Left colon (tissue), 2 donors: ENCODE results near the gene AVPR1B. TPM values are rescaled to one million over a fixed set of nuclear protein-coding genes. Genes with fewer than 3 reads are reported as not detected.
A peak's percentile ranks its signal among the peaks of the same experiment; 100 is the strongest.

Experiments
- ATAC-seq: fragments of 200-7000 bp; cut with Tn5 transposase; one replicate; pipeline ENCODE4 v1.9.1; 2020; ENCODE audit warnings: mild to moderate bottlenecking, moderate library complexity
- DNase-seq, 2 donors: peaks; one replicate each; pipeline ENCODE4 v3.0.0-alpha.2; 2020
- intact Hi-C, 2 donors: fragments of 100-400 bp; cut with DNase I in 1 of 2; cut with micrococcal nuclease in 1 of 2; formaldehyde crosslinking; loops; one replicate each; pipeline versions ENCODE4 v1.11.2 to v1.14.0; 2022; cut with DNase I, micrococcal nuclease
- total RNA-seq, 2 donors: library from RNA; stranded (reverse); fragmentation: NEBNext Ultra II Directional; extraction: Animal tissue kit (Norgen Biotek cat#: 25700); gene quantifications; one replicate each; pipeline ENCODE4 v1.2.1, GENCODE V29; 2021
- donor health status: DM: no; HTN: no; CAD: no.
- donor health status: DM: yes; HTN: yes; CAD: no.

The AVPR1B gene
- total RNA-seq, 2 donors from 2014 or later: 0.61 to 0.89 TPM

DNA sequence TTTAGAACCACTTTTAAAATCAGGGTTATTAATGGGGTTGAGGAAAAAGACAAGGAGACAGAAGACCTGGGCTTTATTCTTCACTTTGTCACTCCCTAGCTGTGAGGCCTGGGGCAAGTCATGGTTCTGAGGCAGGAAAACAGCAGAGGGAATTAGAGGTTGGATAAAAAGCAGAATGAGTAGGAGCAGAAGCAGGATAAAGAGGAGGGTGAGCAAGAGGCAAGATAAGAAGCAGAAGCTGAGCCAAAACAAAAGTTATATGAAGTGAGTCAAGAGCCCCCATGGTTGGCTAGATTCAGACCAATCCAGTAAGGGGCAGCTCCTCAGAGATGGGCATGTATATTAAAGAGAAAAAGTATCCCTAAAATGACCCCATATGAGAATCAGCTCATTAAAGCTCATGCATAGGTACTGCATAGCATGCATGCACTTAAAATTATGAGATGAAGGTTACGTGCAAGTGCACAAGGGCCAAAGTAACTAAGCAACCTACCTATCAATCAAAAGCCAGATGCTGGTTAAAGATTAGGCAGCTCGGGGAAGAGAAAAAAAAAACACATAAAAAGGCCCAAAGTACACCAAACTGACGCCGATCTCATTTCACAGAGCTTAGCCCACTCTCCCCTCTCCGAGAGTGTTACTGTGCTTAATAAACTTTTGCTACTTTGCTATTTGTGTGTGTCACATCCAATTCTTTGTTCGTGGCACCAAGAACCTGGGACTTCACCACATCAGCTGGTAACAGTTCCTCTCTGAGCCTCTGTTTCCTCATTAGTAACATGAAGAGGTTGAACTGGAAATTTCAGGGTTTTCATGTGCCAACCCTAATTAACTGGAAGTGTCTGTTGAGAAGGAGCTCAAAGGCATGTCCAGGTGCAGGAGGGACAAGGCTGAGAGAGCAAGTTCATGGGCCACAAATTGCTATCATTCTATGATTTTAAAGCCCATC lies 2.2 kb downstream of the AVPR1B start:
- no peak for DNase-seq
- intact Hi-C loops: no loop called here

DNA sequence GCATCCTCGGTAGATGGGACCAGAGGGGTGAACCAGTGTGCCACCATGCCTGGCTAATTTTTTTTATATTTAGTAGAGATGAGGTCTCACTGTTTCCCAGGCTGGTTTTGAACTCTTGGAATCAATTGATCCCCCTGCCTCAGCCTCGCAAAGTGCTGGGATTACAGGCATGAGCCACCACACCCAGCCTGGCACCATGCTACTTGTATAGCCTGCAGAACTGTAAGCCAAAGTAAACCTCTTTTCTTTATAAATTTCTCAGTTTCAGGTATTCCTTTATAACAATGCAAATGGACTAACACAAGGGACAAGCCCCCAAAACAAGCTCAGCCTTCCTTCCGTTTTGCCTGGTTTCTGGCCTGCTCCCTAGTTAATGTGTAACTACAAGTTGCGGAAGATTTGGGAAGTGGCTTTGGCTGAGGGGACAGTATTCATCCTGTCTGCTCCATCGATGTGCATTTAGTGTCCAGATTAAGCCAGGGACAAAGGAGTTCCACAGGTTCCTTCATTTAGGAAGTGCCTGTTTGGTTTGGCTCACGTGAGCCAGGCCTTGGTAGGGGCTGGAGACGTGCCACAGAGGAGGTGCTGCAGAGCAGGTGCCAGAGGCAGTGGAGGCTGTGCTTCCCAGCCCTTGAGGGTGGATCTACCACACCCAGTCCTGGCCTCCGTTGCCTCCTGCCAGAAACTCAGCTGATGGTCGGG lies 4.4 kb downstream of the AVPR1B start:
- intact Hi-C loops: no loop called here
- DNase-seq (peak; percentile 67 to 75), ATAC-seq (peak; percentile 87)

More for the DNA sequence above, 2.2 kb downstream of the AVPR1B start:
- peak; percentile 26 for ATAC-seq

DNA sequence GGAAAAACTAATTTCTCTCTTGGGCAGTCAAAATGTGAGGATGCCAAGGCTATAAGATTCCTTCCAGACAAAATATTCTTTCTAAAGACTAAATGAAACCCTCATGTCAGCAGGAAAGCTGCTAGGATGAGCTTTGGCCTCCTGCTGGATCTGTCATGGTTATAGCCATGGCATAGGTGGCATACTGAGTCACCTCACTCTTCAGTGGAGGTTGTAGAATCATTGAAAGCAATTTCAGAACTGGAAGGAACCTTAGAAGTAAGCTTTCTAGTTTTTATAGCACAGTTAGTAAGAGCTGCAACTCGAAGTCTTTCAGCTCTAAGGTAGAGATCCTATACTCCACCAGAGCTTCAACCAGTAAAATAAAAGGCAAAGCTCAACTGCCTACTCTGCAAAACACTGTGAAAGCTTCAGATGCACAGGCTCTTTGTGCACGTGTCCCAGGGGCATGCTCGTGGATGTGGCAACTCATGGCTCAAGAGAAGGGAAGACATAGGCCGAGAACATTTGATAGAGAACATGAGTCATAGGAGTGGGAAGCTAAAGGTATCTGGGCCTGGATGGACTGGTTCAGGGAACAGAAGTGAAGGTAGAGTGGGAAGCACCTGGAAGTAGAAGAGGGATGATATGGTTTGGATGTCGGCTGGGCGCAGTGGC lies 5.8 kb downstream of the AVPR1B start:
- no peak for DNase-seq
- intact Hi-C loops: no loop called here
- no peak for ATAC-seq

DNA sequence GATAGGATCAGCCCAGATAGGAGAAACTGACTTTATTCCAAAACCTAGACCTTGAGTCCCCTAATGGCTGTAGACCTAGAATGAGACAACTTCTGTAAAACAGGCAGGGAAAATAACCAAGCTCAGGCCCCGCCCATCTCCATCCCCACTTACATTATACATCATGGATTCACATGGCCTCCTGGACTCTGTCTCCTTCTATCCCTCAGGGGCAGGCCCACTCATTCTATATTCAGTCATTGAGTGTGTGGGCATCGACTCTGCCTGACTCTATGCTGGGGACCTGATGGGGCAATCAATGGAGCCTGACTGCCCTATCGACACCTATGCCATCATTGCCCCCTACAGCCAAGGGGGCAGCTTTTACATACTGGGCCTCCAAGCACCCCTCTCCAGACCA lies 6.4 kb downstream of the AVPR1B start:
- no peak for ATAC-seq
- intact Hi-C loops: no loop called here
- DNase-seq: no peak

DNA sequence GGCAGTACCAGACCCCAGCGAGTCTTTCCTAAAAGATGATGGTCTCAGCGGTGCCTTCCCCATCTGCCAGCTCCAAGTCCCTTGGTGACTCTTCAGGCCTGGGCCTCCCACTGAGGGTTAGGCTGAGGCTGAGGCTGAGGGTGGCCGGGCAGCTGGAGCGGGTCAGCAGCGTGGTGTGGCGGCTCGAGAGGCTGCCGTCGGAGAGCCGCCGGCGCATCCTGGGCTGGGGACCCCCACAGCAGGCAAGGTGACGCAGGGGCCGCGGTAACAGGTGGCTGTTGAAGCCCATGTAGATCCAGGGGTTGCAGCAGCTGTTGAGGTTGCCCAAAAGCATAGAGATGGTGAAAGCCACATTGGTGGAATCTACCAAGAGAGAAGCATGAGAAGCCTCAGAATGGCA lies 7.0 kb downstream of the AVPR1B start:
- ATAC-seq (no peak), DNase-seq (no peak)
- intact Hi-C loops: no loop called here

DNA sequence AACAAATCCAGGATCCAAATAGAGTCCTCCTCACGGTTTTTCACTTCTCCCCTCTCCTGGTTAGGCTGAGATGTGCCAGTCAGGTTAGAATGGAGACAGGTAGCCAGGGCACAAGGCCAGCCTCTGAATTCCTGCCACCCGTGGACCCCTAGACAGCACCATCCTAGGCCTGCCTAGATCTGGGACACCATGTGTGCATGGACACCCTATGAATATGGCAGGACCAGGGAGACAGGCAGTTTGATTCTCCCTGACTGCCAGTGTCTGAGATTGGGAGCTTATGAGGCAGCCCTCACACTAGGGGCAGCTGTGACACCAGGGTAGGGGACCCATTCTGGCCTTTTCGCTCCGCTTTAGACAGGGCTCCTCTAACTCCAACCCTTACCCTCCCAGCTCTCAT lies 7.5 kb downstream of the AVPR1B start:
- ATAC-seq (no peak), DNase-seq (no peak)
- intact Hi-C loops: loop anchor here in 1 of 2 donors (5.0 to 10.0 kb wide), 3 partner anchors 85 to 315 kb away; partner anchors contain the start of gene CTSE

DNA sequence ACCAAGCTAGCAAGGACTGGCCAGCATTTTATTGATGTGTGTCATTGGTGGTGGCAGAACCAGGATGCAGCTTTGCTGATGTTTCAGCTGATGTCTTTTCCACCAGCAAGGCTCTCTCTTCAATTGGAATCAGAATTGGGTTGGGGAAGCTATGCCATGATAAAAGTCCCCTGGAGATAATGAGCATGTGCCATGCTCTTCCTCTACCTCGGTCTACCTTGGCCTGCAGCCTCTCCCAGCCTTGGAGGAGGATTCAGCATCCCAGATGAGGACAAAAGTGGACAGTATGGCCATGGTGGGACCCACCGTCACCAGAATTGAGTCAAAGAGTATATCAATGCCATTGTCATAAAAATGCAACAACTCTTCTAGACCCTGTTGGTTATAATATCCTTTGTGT lies 8.6 kb downstream of the AVPR1B start:
- ATAC-seq: no peak
- no peak for DNase-seq
- intact Hi-C loops: loop anchor here in 1 of 2 donors (5.0 to 10.0 kb wide), 3 partner anchors 84 to 314 kb away; partner anchors contain the start of gene CTSE

DNA sequence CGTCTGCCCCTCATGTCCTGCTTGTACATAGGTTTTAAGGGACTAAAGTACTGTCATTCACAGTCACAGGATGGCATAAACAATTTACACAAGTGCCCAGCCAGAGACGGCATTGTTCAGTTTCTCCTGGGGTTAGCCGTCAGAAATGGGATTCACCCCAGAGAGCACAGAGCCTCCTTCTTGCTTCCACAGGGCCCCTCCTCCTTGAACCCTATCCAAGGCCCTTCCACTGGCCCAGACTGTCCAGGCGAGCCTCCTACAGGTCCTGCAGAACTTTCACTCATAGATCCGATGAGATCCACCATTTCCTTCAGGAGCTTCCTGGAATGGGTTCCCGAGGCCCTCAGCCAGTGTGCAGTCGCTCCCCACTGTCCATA lies 10.0 kb downstream of the AVPR1B start:
- ATAC-seq (no peak), DNase-seq (no peak)
- intact Hi-C loops: loop anchor here in 1 of 2 donors (5.0 to 10.0 kb wide), 3 partner anchors 82 to 312 kb away; partner anchors contain the start of gene CTSE

DNA sequence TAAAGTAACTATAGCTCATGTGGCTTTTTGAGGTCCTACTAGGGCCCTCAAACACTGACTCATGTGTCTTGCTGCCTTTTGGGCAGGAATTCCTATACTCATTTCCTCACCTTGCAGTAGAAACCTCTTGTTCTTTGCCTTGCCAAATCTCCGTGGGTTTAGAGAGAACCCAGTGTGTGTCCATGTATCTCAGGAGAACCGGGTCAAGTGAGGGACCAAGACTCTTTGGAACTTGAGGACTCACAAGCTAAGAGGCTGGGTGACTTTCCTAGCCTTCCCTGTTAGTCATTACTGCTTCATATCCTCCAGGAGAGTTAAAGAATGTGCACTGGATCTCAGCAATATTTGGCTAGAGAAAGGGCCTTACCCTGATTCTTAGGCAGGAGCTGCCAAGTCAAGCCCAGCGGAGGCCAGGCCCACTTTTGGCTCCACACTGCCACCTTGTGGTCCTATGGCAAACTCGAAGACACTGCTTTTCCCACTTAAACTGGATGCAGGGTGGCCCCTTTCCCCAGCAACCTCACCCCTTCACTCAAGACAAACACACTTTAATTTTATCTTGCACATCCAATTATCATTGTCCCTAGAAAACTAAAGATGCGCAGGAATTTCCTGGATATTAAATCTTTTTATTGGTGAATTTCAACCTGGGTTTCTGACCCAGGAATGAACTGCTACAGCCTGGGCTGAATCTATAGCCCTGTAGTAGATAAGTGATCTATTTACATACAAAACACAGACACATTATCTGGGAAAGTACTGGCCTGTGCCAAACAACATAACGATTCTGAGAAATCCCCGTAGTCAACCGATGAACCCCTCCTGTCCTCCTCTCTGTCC lies 10.6 kb downstream of the AVPR1B start:
- peak; percentile 83 for ATAC-seq
- intact Hi-C loops: loop anchor here in 1 of 2 donors (5.0 to 10.0 kb wide), 3 partner anchors 82 to 312 kb away; partner anchors contain the start of gene CTSE
- DNase-seq: peak; percentile 58 to 85

DNA sequence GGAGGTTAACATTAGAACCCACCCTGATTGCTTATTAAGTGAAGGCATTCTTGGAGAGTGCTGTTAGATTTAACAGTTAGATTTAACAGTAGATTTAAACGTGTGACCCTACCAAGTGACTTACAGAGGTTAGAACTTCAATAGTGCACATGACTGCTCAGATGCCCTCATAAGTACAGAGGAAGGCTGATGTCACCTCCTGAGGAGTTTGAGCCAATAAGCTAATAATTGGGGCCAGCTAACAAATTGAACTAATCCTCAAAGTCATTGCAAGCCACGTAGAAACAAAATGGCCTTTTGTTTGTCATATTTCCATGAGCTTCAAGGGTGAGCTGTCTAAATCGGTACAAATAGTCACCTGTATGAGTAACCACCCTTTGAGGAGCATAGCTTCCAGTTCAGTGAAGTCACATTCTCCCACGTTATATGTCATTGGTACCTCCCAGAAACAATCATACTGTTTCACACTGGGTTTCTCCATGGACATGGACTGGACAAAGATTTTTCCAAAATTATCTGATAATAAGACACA lies 11.7 kb downstream of the AVPR1B start:
- no peak for ATAC-seq
- intact Hi-C loops: loop anchor here in 1 of 2 donors (5.0 to 10.0 kb wide), 3 partner anchors 81 to 311 kb away; partner anchors contain the start of gene CTSE

DNA sequence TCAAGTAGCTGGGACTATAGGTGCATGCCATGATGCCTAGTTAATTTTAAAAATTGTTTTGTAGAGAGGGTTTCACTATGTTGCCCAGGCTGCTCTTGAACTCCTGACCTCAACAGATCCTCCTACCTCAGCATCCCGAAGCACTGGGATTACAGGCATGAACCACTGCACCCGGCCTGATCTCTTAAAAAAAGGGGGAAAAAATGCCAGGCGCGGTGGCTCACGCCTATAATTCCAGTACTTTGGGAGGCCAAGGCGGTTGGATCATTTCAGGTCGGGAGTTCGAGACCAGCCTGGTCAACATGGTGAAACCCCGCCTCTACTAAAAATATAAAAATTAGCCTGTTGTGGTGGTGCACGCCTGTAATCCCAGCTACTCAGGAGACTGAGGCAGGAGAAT lies 13.2 kb downstream of the AVPR1B start:
- intact Hi-C loops: loop anchor here in 1 of 2 donors (10.0 kb wide), 2 partner anchors 79 to 309 kb away; partner anchors contain the start of gene CTSE
- ATAC-seq: no peak
- DNase-seq: no peak

More for the DNA sequence above, 11.7 kb downstream of the AVPR1B start:
- DNase-seq: no peak

DNA sequence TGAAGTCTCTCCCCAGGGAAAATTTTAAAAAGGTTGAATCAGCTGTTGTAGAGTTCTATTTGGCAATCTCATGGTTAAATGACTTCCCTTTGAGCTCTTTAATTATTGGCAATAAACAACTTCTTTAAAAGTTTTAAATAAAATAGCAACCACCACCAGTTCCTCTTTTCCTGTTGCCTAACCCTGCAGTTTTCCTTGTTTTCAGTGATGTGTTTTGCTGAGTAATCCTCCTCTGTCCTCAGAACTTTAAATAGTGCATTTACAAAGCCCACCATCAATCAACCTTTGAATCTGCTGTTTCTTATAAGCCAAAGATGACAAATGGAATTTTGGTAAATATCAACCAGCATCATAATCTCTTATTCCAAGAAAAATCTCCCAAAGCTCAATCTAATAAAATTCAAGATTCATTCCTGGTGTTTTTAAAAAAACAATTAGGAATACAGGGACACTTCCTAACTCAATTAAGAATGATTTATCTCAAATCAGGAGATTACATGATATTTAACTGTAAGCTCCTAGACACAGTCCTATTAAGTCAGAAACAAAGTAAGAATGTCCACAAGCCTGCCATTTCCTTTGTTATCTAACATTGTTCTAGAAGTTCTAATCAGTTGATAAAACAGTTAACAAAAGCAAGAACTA lies 14.8 kb downstream of the AVPR1B start:
- no peak for DNase-seq
- no peak for ATAC-seq
- intact Hi-C loops: loop anchor here in 1 of 2 donors (10.0 kb wide), 2 partner anchors 78 to 308 kb away; partner anchors contain the start of gene CTSE

DNA sequence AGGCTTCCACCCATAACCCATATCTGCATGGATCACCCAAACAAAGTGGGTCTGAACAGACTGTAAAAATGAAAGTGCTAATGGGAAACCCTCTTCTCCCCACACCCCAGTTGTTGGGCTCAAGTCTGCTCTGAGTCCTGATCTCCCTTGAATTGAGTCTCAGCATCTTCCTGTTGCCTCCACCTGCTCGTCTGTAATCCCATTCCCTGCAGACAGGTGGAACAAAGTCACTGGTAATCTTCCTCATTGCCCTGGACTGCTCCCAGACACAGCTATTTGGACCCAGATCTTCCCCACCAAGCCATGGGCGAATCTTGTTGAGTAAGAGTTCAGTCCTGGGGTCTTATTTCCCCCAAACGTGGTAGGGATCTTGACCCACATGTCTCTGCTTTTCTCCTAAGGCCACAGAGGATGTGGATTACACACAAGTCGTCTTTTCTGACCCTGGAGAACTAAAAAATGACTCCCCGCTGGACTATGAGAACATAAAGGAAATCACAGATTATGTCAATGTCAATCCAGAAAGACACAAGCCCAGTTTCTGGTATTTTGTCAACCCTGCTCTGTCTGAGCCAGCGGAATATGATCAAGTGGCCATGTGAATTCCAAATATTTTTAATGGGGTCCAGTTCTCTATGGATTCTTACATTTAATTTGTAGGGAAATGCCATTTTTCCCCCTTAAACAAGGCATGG lies 15.7 kb downstream of the AVPR1B start:
- DNase-seq: no peak
- intact Hi-C loops: loop anchor here in 1 of 2 donors (10.0 kb wide), 2 partner anchors 77 to 307 kb away; partner anchors contain the start of gene CTSE
- ATAC-seq: no peak

DNA sequence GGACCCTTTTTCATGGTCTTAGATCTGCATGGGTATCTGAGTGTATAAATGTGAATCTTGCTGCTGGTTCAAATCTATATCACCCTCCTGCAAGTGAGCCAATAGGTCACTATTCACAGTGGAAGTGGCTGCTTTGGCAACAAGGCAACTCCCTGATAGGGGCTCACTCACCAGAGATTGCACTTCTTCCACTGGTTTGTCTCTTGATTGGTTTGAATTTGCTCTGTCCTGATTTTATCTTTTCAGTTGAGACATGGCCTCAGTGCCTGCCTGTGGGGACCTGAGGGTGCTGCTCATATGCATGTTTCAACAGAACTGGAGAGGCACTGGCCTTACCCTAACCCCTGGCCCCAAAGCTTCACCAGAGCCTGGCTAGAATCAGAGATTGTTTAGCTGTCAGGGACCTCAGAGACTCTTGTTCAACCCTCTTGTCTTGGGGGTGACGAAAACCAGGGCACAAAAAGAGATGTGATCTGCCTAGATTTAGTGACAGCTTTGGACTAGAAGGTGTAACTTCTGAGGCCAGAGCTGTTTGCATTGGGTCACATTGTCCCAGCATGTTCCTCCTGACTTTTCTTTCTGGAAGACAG lies 16.9 kb downstream of the AVPR1B start:
- ATAC-seq: no peak
- intact Hi-C loops: loop anchor here in 1 of 2 donors (10.0 kb wide), 2 partner anchors 76 to 306 kb away; partner anchors contain the start of gene CTSE
- DNase-seq: no peak

DNA sequence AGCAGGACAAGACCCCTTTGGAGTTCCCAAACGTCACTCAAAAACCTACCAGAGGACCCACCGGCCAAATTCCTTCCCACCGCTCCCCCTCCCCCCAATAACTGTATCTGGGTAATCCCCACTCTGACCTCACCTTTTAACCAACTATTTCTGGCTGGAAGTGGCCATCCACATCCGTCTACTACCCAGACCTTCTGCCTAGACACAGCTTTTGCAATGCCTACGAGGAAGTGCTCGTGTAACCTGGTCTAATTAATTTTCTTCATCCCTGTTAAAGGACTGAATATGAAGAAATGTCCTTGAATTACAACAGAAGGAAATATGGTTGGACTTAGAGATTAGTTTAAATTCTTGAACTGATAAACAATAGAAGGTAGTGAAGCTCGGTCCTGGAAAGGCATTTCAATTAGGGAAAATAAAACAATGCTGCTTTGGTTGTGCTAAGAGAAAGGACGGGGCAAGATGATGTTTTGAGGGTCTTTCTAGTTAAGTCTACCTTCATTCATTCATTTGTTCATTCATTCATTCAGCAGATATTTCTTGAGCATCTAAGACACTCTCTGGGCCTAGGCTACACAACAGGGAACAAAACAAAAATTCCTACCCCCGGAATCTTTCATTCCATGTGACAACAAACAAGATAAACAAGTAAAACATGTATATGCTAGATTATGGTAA lies 18.8 kb downstream of the AVPR1B start:
- no peak for ATAC-seq
- no peak for DNase-seq
- intact Hi-C loops: no loop called here

DNA sequence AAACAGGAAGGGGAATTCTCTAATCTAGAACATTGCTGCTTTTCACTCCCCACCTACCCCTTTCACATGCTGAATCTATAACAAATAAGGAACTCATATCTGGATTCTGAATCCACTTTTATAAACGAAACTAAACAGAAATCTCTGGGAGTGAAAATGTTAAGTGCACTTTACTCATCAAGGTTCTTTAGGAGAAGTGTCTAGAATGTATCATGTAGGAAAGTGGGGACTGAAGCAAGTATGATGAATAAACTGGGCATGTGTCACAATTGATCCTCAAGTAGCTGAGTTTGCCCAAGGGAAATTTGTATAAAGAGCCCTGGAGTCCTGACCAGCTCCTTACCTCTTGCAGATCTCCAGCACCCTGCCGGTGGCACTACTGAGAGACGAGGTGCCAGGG lies 19.8 kb downstream of the AVPR1B start:
- ATAC-seq (no peak), DNase-seq (no peak)
- intact Hi-C loops: no loop called here
